Stimulated activated naive CD8-positive, alpha-beta T cell treated with anti-CD3 and anti-CD28 coated beads, Interleukin-15, Interleukin-2, amounts not matched to agents 100 ng/mL and 50 ng/mL, for 24 hours (primary cell): ENCODE results near the gene ZSCAN25.
"Not testable (repeated sequence)": the region's sequence is repeated elsewhere in the genome, so short reads cannot be mapped to it uniquely, and the experiment has no call there.

Experiments
- H3K27ac Mint-ChIP-seq: one replicate; pipeline ENCODE4 v1.8.0; 2021; ENCODE audit warnings: mild to moderate bottlenecking, mixed read lengths
- H3K27me3 Mint-ChIP-seq: one replicate; pipeline ENCODE4 v1.8.0; 2021; ENCODE audit warnings: mixed read lengths
- H3K36me3 Mint-ChIP-seq: one replicate; pipeline ENCODE4 v1.8.0; 2021; ENCODE audit warnings: low read depth, mixed read lengths
- H3K4me1 Mint-ChIP-seq: one replicate; pipeline ENCODE4 v1.8.0; 2021; ENCODE audit warnings: low read depth, mixed read lengths
- H3K4me3 Mint-ChIP-seq: one replicate; pipeline ENCODE4 v1.8.0; 2021; ENCODE audit warnings: mild to moderate bottlenecking, mixed read lengths
- H3K9me3 Mint-ChIP-seq: one replicate; pipeline ENCODE4 v1.8.0; 2021; ENCODE audit warnings: mixed read lengths

ZSCAN25 gene

DNA sequence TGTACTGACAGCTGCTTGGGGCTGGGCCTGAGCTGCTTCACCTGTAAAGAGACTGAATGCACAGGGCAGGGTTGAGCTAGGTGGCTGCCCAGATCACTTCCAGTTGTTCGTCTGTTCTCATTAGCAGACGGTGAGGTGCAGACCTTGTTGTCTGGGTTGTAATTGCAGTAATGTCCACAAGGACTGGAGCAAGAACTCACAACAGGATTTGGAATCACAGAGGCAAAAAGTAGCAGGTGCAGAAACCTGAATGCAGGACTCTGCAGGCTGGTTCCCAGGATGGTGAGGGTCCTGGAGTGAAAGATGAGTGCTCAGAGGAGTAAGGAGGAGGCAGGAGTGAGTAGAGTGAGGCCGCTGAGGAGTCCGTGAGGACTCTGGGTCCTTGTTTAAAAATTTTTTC is 9.2 kb downstream of the ZSCAN25 start:
- H3K9me3 Mint-ChIP-seq: no peaks in the 10 kb centered on the region
- peak overlapping the region; percentile 96 for H3K4me3 Mint-ChIP-seq
- no peaks in the 10 kb centered on the region for H3K27me3 Mint-ChIP-seq
- peak overlapping the region; percentile 100 for H3K27ac Mint-ChIP-seq
- H3K36me3 Mint-ChIP-seq: peaks cover 92% of the 10 kb centered on the region
- peaks cover 83% of the 10 kb centered on the region for H3K4me1 Mint-ChIP-seq

DNA sequence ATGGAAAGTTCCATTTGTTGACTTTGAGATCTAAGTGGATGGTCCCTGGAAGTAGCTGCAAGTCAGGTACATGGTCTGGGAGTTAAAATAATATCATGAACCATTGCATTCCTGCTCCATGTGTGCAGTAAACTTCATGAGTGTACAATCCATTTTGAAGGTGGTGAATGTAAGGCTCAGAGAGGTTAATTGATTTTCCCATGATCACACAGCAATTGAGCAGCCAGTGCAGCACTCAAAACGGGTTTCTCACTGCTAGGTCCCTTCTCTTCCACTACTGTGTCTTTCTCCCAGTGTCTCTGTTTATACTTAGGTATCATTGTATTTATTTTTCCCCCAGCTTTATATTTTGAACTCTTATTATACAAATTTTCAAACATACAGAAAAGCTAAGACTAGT is 9.9 kb downstream of the ZSCAN25 start:
- Mint-ChIP-seq H3K4me1 (peaks cover 83% of the 10 kb centered on the region), H3K27me3 (no peaks in the 10 kb centered on the region), H3K36me3 (peaks cover 92% of the 10 kb centered on the region), H3K4me3 (peak overlapping the region; percentile 96), H3K27ac (peak overlapping the region; percentile 100), H3K9me3 (no peaks in the 10 kb centered on the region)

DNA sequence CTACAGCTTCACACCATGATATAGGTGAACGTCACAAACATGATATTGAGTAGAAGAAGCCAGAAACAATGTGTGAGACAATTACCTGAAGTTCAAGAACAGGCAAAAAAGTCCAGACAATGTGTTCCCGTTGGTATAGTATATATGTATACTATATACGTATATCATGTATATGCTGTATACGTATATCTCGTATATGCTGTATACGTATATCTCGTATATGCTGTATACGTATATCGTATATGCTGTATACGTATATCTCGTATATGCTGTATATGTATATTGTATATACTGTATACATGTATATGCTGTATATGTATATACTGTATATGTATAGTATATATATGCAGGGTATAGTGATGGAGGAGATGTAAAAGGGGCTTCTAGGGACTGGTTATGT is 10.8 kb downstream of the ZSCAN25 start:
- Mint-ChIP-seq H3K9me3 (no peaks in the 10 kb centered on the region), H3K27ac (no peak overlapping the region), H3K4me3 (no peak overlapping the region), H3K27me3 (no peaks in the 10 kb centered on the region), H3K4me1 (peaks cover 83% of the 10 kb centered on the region), H3K36me3 (peaks cover 91% of the 10 kb centered on the region)

DNA sequence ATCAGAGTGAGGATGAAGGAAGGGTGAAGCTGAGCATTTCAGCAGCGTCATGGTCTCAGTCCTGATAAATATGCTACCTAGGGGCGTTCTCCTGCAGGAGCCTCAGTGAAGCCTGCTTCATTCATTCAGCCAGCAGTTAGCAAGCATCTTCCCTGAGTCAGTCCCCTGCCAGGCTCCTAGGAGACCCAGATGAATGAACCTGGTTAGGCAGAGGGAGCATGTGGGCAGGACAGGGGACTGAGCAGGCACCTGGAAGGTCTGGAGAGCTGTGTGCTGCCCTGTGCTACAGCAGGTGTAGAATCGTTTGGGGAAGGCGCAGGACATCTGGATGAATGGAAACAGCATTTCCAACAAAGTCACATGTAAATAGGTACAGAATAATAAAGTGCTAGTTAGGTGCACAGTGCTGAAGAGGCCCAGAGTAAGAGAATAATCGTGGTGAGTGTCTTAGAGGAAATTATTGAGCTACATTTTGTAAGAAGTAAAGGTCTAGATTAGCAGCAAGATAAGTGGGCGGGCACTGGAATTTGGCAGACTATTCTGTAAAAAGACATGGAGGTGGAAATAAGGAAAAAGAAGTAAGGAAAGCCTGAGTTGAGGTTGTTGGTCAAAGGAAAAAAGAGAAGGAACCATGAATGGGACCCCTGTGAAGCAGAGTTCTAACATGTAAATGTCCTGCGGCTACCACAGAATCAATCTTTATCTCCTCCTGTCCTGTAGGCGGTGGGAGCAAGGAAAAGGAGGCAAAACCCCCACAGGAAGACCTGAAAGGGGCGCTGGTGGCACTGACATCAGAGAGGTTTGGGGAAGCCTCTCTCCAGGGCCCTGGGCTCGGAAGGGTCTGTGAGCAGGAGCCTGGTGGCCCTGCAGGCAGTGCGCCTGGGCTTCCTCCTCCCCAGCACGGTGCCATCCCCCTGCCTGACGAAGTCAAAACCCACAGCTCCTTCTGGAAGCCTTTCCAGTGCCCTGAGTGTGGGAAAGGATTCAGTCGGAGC is 12.0 kb downstream of the ZSCAN25 start:
- H3K4me1 Mint-ChIP-seq: peaks cover 83% of the 10 kb centered on the region
- H3K4me3 Mint-ChIP-seq: no peak overlapping the region
- H3K36me3 Mint-ChIP-seq: peaks cover 87% of the 10 kb centered on the region
- H3K9me3 Mint-ChIP-seq: no peaks in the 10 kb centered on the region
- peak overlapping the region; percentile 76 for H3K27ac Mint-ChIP-seq
- H3K27me3 Mint-ChIP-seq: no peaks in the 10 kb centered on the region

DNA sequence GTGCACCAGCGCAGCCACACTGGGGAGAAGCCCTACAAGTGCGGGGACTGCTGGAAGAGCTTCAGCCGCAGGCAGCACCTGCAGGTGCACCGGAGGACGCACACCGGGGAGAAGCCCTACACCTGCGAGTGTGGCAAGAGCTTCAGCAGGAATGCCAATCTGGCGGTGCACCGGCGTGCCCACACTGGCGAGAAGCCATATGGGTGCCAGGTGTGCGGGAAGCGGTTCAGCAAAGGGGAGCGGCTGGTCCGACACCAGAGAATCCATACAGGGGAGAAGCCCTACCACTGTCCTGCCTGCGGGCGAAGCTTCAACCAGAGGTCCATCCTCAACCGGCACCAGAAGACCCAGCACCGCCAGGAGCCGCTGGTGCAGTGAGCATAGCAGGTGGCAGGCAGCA is 12.9 kb downstream of the ZSCAN25 start:
- Mint-ChIP-seq H3K4me1 (peaks cover 78% of the 10 kb centered on the region), H3K9me3 (no peaks in the 10 kb centered on the region), H3K4me3 (no peak overlapping the region), H3K36me3 (peaks cover 82% of the 10 kb centered on the region), H3K27ac (no peak overlapping the region), H3K27me3 (no peaks in the 10 kb centered on the region)

DNA sequence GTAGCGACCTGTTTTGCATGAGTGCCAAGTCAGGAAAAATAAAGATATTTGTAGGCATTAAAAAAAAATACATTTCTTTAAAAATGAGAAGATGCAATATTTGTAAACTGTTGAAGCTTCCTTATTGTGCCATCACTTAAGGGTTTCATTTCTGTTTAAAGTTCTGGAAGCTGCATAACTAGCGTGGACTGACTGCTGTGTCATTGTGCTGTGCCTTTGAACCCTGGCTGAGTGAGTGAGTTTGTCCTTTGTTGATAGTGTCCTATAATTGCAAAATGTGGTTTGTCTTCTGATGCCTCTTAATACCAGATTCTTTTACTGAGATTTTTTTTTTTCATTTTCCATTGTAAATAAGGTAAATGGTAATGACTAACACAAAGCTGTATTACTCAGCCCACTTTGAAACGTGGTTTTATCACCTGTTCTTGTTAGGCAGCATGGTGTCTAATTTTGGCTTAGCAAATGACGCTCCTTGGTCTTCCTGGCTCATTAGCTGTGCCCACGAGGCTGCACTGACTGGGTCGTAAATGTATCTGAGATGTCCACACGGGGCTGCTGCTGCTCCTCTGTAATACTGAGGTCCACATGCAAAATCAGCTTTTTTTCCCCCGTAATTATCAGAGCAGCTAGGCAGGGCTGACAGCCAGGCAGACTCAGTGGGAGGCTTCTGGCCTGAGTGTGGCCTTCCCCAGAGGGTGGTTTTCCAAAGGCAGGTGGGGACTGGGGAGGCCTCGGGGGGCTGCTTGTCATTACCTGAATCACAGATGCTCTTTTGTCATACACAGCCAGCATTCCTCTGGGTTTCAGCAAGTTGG is 14.8 kb downstream of the ZSCAN25 start:
- H3K4me3 Mint-ChIP-seq: peak overlapping the region; percentile 56
- H3K9me3 Mint-ChIP-seq: no peaks in the 10 kb centered on the region
- peaks cover 74% of the 10 kb centered on the region for H3K36me3 Mint-ChIP-seq
- H3K27me3 Mint-ChIP-seq: no peaks in the 10 kb centered on the region
- H3K4me1 Mint-ChIP-seq: peaks cover 72% of the 10 kb centered on the region
- H3K27ac Mint-ChIP-seq: peak overlapping the region; percentile 98

DNA sequence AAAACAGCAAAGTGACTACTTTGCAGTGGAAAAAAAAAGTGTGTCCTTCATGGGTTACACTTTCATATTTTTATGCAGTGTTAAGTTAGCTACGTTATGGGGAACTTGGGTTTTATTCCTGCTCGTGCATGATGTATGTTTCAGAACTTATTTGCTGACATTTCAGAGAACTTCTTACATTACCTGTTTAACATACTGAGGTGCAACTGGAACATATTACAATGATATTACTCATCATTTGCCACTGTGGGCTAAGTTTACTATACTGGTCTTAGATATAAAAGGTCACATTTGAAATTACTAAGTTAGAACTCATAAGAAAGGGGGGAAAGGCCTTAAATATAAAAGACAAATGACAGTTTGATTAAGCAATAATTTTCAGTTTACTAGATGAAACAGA is 20.7 kb downstream of the ZSCAN25 start:
- H3K36me3 Mint-ChIP-seq: peaks cover 62% of the 10 kb centered on the region
- not testable (repeated sequence) for H3K27me3 Mint-ChIP-seq, H3K9me3 Mint-ChIP-seq
- peak overlapping the region; percentile 58 for H3K4me3 Mint-ChIP-seq
- peak overlapping the region; percentile 96 for H3K27ac Mint-ChIP-seq
- peaks cover 89% of the 10 kb centered on the region for H3K4me1 Mint-ChIP-seq

DNA sequence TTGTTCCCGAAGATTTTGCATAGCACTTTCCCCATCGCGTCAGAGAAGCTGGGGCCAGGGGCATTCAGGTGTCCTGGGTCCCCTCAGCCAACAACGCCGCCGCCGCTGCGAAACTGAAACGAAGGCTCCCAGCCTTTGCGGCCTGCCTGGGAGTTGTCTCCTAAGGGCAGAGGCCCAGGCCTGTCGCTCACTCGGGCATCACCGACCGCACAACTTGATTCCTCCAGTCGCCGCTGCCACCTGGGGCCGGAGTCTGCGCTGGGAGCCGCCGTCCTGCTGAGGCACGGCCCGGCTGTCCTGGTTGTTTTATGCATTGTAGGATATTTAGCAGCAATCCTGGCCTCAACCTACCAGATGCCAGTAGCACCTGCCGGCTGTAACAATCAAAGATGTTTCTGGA is 22.0 kb downstream of the ZSCAN25 start:
- peak overlapping the region; percentile 96 for H3K27ac Mint-ChIP-seq
- H3K27me3 Mint-ChIP-seq: no peaks in the 10 kb centered on the region
- H3K36me3 Mint-ChIP-seq: peaks cover 63% of the 10 kb centered on the region
- peaks cover 79% of the 10 kb centered on the region for H3K4me1 Mint-ChIP-seq
- H3K4me3 Mint-ChIP-seq: no peak overlapping the region
- H3K9me3 Mint-ChIP-seq: no peaks in the 10 kb centered on the region

DNA sequence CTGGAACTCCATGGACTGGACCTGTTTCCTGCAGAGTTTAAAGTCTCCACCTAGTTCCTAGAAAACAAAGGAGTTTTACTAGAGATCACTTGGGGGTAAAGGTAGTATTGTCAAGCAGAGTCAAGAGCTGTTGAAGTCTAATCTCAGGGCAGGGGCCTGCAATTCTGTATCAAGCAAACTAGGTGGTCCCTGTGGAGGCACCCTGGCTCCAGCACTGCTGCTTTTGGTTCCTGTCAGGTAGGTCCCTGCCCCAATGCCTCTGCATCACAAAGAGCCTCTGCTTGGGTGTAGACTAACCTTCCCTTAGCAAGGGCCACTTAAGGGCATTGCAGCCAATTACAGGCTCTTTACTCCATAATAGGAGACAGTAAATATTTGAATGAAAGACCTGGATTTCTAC is 22.5 kb downstream of the ZSCAN25 start:
- peak overlapping the region; percentile 96 for H3K27ac Mint-ChIP-seq

DNA sequence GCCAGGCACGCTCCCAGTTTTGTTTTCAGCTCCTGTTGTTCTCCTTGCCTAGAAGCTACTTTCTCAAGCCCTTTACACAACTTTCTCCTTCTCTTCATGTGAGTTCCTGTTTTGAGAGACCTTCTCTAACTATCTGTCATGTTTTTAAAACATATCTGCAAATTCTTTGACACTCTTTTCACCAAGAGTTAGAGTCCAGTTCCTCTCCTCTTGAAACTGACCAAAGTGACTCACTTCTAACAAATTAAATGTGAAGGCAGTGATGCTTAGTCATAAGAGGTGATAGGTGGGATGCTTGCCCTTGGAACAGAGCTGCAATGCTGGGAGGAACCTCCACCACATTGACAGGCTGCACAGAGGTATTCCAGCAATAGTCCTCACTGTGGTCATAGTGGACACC is 25.3 kb downstream of the ZSCAN25 start:
- no peaks in the 10 kb centered on the region for H3K9me3 Mint-ChIP-seq
- peaks cover 61% of the 10 kb centered on the region for H3K4me1 Mint-ChIP-seq
- H3K27me3 Mint-ChIP-seq: no peaks in the 10 kb centered on the region
- peaks cover 74% of the 10 kb centered on the region for H3K36me3 Mint-ChIP-seq
- H3K4me3 Mint-ChIP-seq: no peak overlapping the region
- peak overlapping the region; percentile 27 for H3K27ac Mint-ChIP-seq

More for the DNA sequence above, 22.5 kb downstream of the ZSCAN25 start:
- Mint-ChIP-seq H3K36me3 (peaks cover 63% of the 10 kb centered on the region), H3K4me1 (peaks cover 78% of the 10 kb centered on the region), H3K9me3 (no peaks in the 10 kb centered on the region), H3K4me3 (no peak overlapping the region), H3K27me3 (no peaks in the 10 kb centered on the region)

DNA sequence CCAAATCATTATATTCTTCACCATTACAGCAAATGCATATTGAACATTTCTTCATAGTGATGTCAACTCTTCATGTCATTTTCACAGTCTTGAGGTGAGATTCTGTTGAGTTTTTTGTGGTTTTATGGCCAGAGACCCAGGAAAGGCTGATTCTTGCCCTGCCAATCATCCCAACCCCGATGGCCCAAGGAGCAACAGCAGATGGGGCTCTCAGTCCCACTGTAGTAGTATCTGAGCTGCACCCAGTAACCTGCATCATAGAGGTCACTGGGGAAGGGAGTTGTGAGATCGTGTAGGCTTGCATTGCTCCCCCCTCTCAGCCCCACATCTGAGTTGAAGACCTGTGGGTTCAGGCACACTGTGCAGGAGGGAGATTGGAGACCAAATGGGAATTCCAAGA is 26.7 kb downstream of the ZSCAN25 start:
- peaks cover 54% of the 10 kb centered on the region for H3K4me1 Mint-ChIP-seq
- H3K27ac Mint-ChIP-seq: no peak overlapping the region
- H3K4me3 Mint-ChIP-seq: no peak overlapping the region
- H3K36me3 Mint-ChIP-seq: peaks cover 78% of the 10 kb centered on the region
- H3K27me3 Mint-ChIP-seq: no peaks in the 10 kb centered on the region
- no peaks in the 10 kb centered on the region for H3K9me3 Mint-ChIP-seq

DNA sequence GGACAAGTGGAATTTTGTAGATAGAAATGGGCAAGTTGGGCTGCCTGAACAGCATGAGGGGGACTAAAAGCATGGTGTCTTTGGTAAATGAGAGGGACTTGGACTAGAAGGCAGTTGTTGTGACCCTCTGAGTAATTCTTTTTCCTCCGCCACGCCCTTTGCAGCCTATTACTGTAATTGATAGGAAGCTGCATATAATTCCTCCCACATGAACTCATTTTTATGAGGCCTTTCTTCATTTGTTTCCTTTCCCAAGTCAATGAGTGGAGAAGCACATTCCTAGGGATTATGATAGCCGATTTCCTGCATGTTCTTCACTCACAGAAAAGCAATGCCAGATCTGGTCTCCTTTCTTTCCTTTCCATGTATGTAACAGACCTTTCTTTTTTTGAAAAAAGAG is 27.7 kb downstream of the ZSCAN25 start:
- H3K4me3 Mint-ChIP-seq: no peak overlapping the region
- H3K27ac Mint-ChIP-seq: no peak overlapping the region
- H3K36me3 Mint-ChIP-seq: peaks cover 73% of the 10 kb centered on the region
- H3K27me3 Mint-ChIP-seq: no peaks in the 10 kb centered on the region
- no peaks in the 10 kb centered on the region for H3K9me3 Mint-ChIP-seq
- peaks cover 54% of the 10 kb centered on the region for H3K4me1 Mint-ChIP-seq

DNA sequence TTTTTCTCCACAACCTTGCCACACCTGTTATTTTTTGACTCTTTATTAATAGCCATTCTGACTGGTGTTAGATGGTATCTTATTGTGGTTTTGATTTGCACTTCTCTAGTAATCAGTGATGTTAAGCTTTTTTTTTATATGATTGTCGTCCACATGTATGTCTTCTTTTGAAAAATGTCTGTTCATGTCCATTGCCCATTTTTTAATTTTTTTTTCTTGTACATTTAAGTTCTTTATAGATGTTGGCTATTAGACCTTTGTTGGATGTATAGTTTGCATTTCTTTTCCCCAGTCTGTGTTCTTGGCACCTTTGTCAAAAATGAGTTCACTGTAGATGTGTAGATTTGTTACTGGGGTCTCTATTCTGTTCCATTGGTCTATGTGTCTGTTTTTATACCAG is 28.8 kb downstream of the ZSCAN25 start:
- Mint-ChIP-seq H3K9me3 (no peaks in the 10 kb centered on the region), H3K27ac (no peak overlapping the region), H3K36me3 (peaks cover 70% of the 10 kb centered on the region), H3K27me3 (no peaks in the 10 kb centered on the region), H3K4me3 (no peak overlapping the region), H3K4me1 (peaks cover 44% of the 10 kb centered on the region)

DNA sequence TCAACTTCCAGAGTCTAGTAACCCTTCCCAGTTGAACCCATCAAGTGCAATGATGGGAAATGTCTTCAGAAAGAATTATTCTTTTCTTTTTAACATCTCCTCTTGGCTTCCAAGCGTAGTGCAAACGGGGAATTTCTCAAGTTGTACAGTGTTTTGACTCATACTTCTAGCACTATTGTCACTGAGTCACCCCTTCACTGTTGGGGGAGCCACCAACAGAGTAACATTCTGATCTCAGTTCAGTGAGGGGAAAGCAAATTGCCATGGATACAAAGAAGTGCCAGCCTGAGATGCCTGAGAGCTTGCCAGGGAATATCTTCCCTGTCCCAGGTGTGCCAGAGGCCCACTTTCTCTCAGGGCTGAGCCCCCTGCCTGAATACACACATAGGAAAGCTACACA is 32.1 kb downstream of the ZSCAN25 start:
- H3K27ac Mint-ChIP-seq: no peak overlapping the region
- no peaks in the 10 kb centered on the region for H3K27me3 Mint-ChIP-seq
- peaks cover 53% of the 10 kb centered on the region for H3K36me3 Mint-ChIP-seq
- peaks cover 22% of the 10 kb centered on the region for H3K4me1 Mint-ChIP-seq
- no peaks in the 10 kb centered on the region for H3K9me3 Mint-ChIP-seq
- no peak overlapping the region for H3K4me3 Mint-ChIP-seq

DNA sequence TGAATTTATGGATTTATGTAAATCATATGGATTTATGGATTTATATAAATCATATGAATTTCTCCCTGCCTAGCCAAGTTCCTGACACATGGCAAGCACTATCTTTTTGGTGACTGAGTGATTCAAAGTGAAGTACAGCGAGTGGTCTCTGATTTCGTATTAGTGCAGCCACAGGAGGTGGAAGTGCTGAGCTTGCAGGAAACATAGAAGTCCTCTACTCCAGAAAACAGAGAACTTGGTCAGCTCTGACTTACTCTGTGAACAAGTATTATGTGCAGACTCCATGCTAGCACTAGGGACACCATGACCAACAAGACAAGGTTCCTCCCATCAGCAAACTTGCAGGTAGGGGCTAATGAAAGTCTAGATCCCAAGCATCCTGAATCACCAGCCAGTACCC is 34.5 kb downstream of the ZSCAN25 start:
- H3K9me3 Mint-ChIP-seq: no peaks in the 10 kb centered on the region
- H3K4me1 Mint-ChIP-seq: peaks cover 18% of the 10 kb centered on the region
- no peak overlapping the region for H3K4me3 Mint-ChIP-seq

More for the DNA sequence above, 34.5 kb downstream of the ZSCAN25 start:
- Mint-ChIP-seq H3K27me3 (no peaks in the 10 kb centered on the region), H3K36me3 (peaks cover 44% of the 10 kb centered on the region), H3K27ac (no peak overlapping the region)
